DOHH2 (cell line): ENCODE measurements around the gene GOLGA8O.
"Not testable (repeated sequence)": the region's sequence is repeated elsewhere in the genome, so short reads cannot be mapped to it uniquely, and the experiment has no call there.

Experiments
- H3F3A ChIP-seq: fragments of 200-600 bp; sonication (generic), shearing (Covaris generic); 2 replicates; pipeline ENCODE4 v1.6.0; 2016; ENCODE audit warnings: antibody characterized with exemption, mild to moderate bottlenecking; ENCODE audit not compliant: control insufficient read depth, insufficient read depth
- H3K27ac ChIP-seq: fragments of 200-600 bp; sonication (generic); 2 replicates; pipeline ENCODE4 v1.5.1; 2014; ENCODE audit warnings: low read depth, mild to moderate bottlenecking, low read length, moderate library complexity
- H3K27me3 ChIP-seq: fragments of 200-600 bp; sonication (generic); 2 replicates; pipeline ENCODE4 v1.6.1; 2014; ENCODE audit warnings: mild to moderate bottlenecking, low read length, mixed read lengths; ENCODE audit not compliant: control insufficient read depth
- H3K36me3 ChIP-seq: fragments of 200-600 bp; sonication (generic); 2 replicates; pipeline ENCODE4 v1.6.1; 2014; ENCODE audit warnings: mild to moderate bottlenecking, low read length, moderate library complexity, mixed read lengths; ENCODE audit not compliant: control insufficient read depth
- H3K4me1 ChIP-seq: fragments of 200-600 bp; sonication (generic); 2 replicates; pipeline ENCODE4 v1.6.1; 2014; ENCODE audit warnings: mild to moderate bottlenecking, low read length, mixed read lengths; ENCODE audit not compliant: control insufficient read depth
- H3K4me2 ChIP-seq: fragments of 200-600 bp; sonication (generic); 2 replicates; pipeline ENCODE4 v1.6.0; 2014; ENCODE audit warnings: mild to moderate bottlenecking, low read length, moderate library complexity
- H3K4me3 ChIP-seq: fragments of 200-600 bp; sonication (generic); 2 replicates; pipeline ENCODE4 v1.5.1; 2014; ENCODE audit warnings: mild to moderate bottlenecking, low read length, mixed read lengths
- H3K79me2 ChIP-seq: fragments of 200-600 bp; sonication (generic); 2 replicates; pipeline ENCODE4 v1.6.1; 2014; ENCODE audit warnings: mild to moderate bottlenecking, low read length, mixed read lengths; ENCODE audit not compliant: control insufficient read depth
- H3K9me2 ChIP-seq: fragments of 200-600 bp; sonication (generic); replicated peaks from 2 replicates; pipeline ENCODE4 v1.6.1; 2014; ENCODE audit warnings: mild to moderate bottlenecking, low read length, mixed read lengths; ENCODE audit not compliant: control insufficient read depth
- H3K9me3 ChIP-seq: fragments of 200-600 bp; sonication (generic); 2 replicates; pipeline ENCODE4 v1.6.1; 2014; ENCODE audit warnings: antibody characterized with exemption, low read length, mixed read lengths; ENCODE audit not compliant: control insufficient read depth, insufficient read depth
- H4K20me1 ChIP-seq: fragments of 200-600 bp; sonication (generic); 2 replicates; pipeline ENCODE4 v1.6.0; 2014; ENCODE audit warnings: low read depth, mild to moderate bottlenecking, antibody characterized with exemption, low read length, moderate library complexity; ENCODE audit not compliant: control insufficient read depth, insufficient read depth

GOLGA8O gene

DNA sequence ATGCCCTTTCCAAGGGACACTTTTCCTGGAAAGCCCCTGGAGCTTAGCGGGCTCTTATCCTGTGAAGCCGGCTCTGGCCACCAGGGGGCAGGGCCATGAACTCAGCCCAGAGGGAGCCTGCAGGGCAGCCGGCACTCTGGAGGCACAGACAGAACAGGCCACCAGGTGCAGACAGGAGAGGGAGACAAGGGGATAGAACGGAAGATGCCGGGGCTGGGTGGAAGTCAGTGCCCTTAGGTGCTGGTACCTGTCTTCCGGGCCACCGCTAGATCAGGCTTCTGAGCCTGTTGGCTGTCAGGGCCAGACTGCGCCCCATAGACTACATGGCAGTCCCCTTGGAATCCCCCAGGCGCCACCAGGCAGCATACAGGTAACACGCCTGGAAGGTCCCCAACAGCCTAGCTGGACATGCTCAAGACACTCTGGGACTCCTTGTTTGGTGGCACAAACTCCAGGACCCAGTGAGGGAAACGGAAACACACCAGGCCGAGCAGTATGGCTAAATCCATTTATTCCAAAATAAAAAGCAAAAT is 14.9 kb downstream of the GOLGA8O start:
- H3K9me3 ChIP-seq, H3K79me2 ChIP-seq, H3F3A ChIP-seq, H3K36me3 ChIP-seq, H3K27me3 ChIP-seq, H3K27ac ChIP-seq, H3K9me2 ChIP-seq, H3K4me1 ChIP-seq, H3K4me2 ChIP-seq, H4K20me1 ChIP-seq, H3K4me3 ChIP-seq: not testable (repeated sequence)

DNA sequence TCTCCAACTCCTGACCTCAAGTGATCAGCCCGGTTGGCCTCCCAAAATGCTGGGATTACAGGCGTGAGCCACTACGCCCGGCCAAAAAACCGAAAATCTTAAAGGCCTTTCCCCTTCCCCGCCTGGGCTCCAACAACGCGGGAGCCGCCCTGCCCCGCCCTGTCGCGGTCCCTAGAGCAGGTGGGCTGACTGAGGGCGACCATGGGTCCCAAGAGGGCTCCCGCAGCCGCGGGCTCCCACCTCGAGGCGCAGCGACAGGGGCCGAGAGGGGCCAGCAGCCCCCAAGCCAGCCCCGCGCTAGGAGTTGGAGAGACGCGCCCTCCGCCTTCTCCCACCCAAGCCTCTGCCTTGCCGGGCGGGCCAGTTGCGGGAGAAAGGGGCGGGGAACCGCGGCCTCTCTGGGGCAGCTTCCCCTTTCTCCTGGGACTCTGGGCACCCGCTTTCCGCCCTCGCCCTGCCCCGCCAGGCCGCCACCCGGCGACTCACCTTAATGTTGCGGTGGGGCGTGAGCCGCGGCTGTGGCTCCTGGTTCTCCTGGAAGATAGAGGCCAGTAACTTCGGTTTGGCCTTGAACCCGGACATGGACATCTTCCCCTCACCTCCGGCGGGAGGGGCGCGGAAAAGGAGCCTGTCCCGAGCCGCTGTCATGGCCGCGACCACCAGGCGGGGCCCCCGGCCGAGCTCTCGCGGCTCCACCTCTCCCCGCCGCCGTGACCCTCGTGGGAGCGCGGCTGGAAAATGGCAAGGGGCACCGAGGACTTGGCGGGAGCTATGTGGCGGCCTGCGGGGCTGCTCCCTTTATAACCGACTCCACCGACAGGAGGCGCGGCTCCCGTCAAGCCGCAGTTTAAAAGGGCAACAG is 21.1 kb downstream of the GOLGA8O start:
- H3K36me3 ChIP-seq, H3K27ac ChIP-seq, H3K79me2 ChIP-seq, H4K20me1 ChIP-seq, H3K4me3 ChIP-seq, H3K4me1 ChIP-seq, H3K27me3 ChIP-seq, H3F3A ChIP-seq, H3K4me2 ChIP-seq, H3K9me3 ChIP-seq, H3K9me2 ChIP-seq: not testable (repeated sequence)

DNA sequence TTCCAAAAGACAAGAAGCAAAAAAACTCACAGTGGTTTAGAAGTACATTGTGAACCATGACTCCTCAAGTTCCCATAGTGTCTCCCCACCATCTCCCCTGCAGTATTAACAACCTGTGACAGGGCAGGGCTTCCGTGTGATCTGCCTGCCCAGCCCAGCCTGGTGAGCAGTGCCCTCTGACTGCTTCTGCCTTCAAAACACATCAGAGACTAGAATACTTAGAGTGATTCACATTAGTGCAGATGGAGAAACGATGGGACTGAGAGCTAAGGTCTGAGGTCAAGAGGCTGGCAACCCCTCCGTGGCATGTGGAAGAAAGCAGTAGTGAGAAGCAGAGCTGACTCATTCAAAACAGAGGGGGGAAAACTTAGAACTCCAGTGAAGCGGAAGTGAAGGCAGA is 27.8 kb downstream of the GOLGA8O start:
- not testable (repeated sequence) for H3K9me3 ChIP-seq, H3K4me2 ChIP-seq, H3K4me3 ChIP-seq, H4K20me1 ChIP-seq, H3K27me3 ChIP-seq, H3K27ac ChIP-seq, H3K4me1 ChIP-seq, H3K36me3 ChIP-seq, H3K9me2 ChIP-seq, H3F3A ChIP-seq, H3K79me2 ChIP-seq

DNA sequence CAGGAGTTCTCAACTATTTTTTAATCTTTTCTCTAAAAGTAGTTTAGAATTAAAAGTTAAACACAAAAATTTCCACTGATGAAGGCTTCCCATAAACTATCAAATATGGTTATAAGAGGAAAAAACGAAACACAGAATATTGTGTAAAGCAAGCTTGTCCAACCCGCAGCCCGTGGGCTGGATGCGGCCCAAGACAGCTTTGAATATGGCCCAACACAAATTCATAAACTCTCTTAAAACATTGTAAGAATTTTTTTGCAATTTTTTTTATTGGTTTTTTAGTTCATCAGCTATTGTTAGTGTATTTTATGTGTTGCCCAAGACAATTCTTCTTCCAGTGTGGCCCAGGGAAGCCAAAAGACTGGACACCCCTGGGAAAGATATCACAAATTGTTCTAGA is 28.9 kb downstream of the GOLGA8O start:
- not testable (repeated sequence) for H3K9me2 ChIP-seq

DNA sequence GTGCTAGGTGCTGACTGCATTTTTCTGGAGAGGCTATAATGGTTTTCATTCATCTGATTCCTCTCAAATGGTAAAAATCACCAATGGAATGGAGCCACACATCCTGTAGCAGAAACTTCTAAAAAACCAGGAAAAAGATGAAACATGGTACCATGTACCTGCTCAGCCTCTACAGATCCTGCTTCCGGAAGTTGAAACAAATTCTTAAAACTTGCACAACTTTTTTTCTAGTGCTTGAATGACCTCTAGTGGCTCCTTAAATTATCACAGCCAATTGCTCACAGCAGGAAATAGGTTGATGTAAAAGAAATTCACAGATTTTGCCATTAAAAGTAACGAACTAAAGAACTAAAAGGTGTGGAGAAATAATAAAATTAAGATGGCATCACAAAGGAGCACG is 47.5 kb downstream of the GOLGA8O start:
- not testable (repeated sequence) for H3K9me3 ChIP-seq, H3K27me3 ChIP-seq, H3K4me2 ChIP-seq, H3K79me2 ChIP-seq, H3F3A ChIP-seq, H3K27ac ChIP-seq, H3K36me3 ChIP-seq, H4K20me1 ChIP-seq, H3K9me2 ChIP-seq, H3K4me3 ChIP-seq, H3K4me1 ChIP-seq

More for the DNA sequence above, 28.9 kb downstream of the GOLGA8O start:
- H3F3A ChIP-seq, H3K4me1 ChIP-seq, H4K20me1 ChIP-seq, H3K4me2 ChIP-seq, H3K36me3 ChIP-seq, H3K9me3 ChIP-seq, H3K79me2 ChIP-seq, H3K27me3 ChIP-seq, H3K4me3 ChIP-seq, H3K27ac ChIP-seq: not testable (repeated sequence)

DNA sequence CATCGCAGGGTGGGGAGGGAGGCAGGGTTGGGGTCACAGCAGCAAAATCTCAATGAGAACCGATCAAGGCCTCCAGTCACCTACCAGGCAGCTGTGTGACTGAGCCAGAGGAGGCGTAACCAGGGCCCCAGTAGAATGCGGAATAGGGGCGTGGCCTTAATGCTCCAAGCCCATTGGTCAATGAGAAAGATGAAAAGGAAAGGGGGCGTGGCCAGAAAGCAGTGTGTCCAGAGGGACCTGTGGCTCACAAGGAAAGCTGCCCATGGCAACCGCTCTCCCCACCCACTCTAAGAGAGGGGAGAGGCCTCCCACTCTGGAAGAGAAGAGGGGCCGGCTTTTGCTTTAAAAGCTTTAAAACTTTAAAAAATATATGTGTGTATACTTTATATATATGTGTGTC is 52.2 kb downstream of the GOLGA8O start, which contains the start of gene GOLGA8K:
TSS of gene GOLGA8K (minus strand) at position 101 of the 400 bp plus-strand sequence. CDS start at position 3, 98 bp downstream.
- not testable (repeated sequence) for H3K27ac ChIP-seq, H3K9me3 ChIP-seq, H4K20me1 ChIP-seq, H3K79me2 ChIP-seq, H3K4me1 ChIP-seq, H3K4me2 ChIP-seq, H3F3A ChIP-seq, H3K9me2 ChIP-seq, H3K36me3 ChIP-seq, H3K4me3 ChIP-seq, H3K27me3 ChIP-seq

DNA sequence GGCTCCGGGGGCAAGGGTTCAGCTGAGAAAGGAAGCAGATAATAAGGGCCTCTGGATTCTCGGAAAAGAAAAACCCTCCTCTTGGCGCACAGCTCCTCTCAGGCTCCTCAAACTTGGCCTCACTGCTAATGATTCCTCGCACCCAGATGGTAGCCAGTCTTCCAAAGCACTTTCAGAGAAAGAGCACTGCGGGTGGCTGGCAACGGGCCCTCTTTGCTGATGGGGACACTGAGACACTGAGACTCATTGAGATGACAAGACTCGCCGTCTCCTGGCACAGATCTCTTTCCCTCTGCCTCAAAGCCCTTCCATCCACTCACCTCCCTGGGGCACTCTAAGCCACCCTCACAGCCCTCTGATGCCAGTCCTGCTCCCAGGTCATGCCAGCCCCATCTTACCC is 58.9 kb downstream of the GOLGA8O start:
- not testable (repeated sequence) for H3K27me3 ChIP-seq, H3K27ac ChIP-seq, H3K4me3 ChIP-seq, H3K36me3 ChIP-seq, H3K79me2 ChIP-seq, H3K9me3 ChIP-seq, H3K9me2 ChIP-seq, H3K4me2 ChIP-seq, H3F3A ChIP-seq, H3K4me1 ChIP-seq, H4K20me1 ChIP-seq
